ENCODE results near the gene PFN4. TPM values are rescaled to one million over a fixed set of nuclear protein-coding genes. Genes with fewer than 3 reads are reported as not detected.
"Not testable (repeated sequence)": the region's sequence is repeated elsewhere in the genome, so short reads cannot be mapped to it uniquely, and the experiment has no call there.

Gene PFN4
- total and polyA plus RNA-seq, 7 donors = 0.18 to 1.2 (median 0.35) TPM; not detected in 1

GRCh38 chr2:24102677-24103076 lies 20.5 kb downstream of the PFN4 start:
- H3K4me3 ChIP-seq = no peak overlapping the region
- 73 to 88% (median 82%) methylated on average over 1 of the region's 1 CpG for WGBS, 3 donors
- intact Hi-C loops (cut with DNase I) = no loop called here
- no peak for ATAC-seq
- no peak for TF ChIP-seq CTCF (IDR thresholded peaks at IDR 0.05)
- no peak for DNase-seq
- no peaks in the 10 kb centered on the region for H3K9me3 ChIP-seq
- peaks cover 0 to 11% of the 10 kb centered on the region in 2 donors for H3K36me3 ChIP-seq (ENCODE audit: insufficient read depth in 1 of 2, low read depth in 1 of 2)
- no peaks in the 10 kb centered on the region for H3K4me1 ChIP-seq
- H3K27me3 ChIP-seq (ENCODE audit: insufficient read depth in 3 of 3, low read length in 2 of 3) = no peaks in the 10 kb centered on the region
- H3K27ac ChIP-seq = no peak overlapping the region

GRCh38 chr2:24101992-24102391 lies 21.1 kb downstream of the PFN4 start:
- no peak for ATAC-seq
- Histone ChIP-seq H3K36me3 (ENCODE audit: insufficient read depth in 1 of 2, low read depth in 1 of 2) (peaks cover 0 to 11% of the 10 kb centered on the region in 2 donors), H3K4me3 (no peak overlapping the region), H3K9me3 (no peaks in the 10 kb centered on the region), H3K27me3 (ENCODE audit: insufficient read depth in 3 of 3, low read length in 2 of 3) (no peaks in the 10 kb centered on the region), H3K27ac (no peak overlapping the region), H3K4me1 (no peaks in the 10 kb centered on the region)
- 73 to 92% (median 74%) methylated on average over 2 of the region's 2 CpGs for WGBS, 3 donors
- no peak for TF ChIP-seq CTCF (IDR thresholded peaks at IDR 0.05)
- intact Hi-C loops (cut with DNase I) = no loop called here
- no peak for DNase-seq

- H3K27me3 ChIP-seq (ENCODE audit: insufficient read depth in 3 of 3, low read length in 2 of 3); H3K4me1 ChIP-seq: not testable (repeated sequence)
- 92 to 100% (median 92%) methylated on average over 2 of the region's 2 CpGs for WGBS, 3 donors
These were observed 22.4 kb downstream of the PFN4 start for GRCh38 chr2:24100732-24101131.

GRCh38 chr2:24095171-24095677 lies 27.9 kb downstream of the PFN4 start:
- H3K27ac ChIP-seq; H3K27me3 ChIP-seq (ENCODE audit: insufficient read depth in 3 of 3, low read length in 2 of 3); DNase-seq; H3K4me1 ChIP-seq; H3K4me3 ChIP-seq; H3K9me3 ChIP-seq; ATAC-seq; intact Hi-C loops (cut with DNase I): not testable (repeated sequence)
- peaks cover 0 to 25% of the 10 kb centered on the region in 2 donors for H3K36me3 ChIP-seq (ENCODE audit: insufficient read depth in 1 of 2, low read depth in 1 of 2)
- 76 to 83% (median 80%) methylated on average over 17 of the region's 17 CpGs for WGBS, 3 donors

More at GRCh38 chr2:24100732-24101131, 22.4 kb downstream of the PFN4 start:
- H3K9me3 ChIP-seq; H3K27ac ChIP-seq; H3K4me3 ChIP-seq; DNase-seq; ATAC-seq; intact Hi-C loops (cut with DNase I): not testable (repeated sequence)
- H3K36me3 ChIP-seq (ENCODE audit: insufficient read depth in 1 of 2, low read depth in 1 of 2) = peaks cover 0 to 19% of the 10 kb centered on the region in 2 donors

- intact Hi-C loops (cut with DNase I); ATAC-seq; H3K9me3 ChIP-seq; H3K27me3 ChIP-seq (ENCODE audit: insufficient read depth in 3 of 3, low read length in 2 of 3); H3K27ac ChIP-seq; H3K4me3 ChIP-seq; DNase-seq; H3K4me1 ChIP-seq: not testable (repeated sequence)
- 98 to 99% (median 98%) methylated on average over 5 of the region's 5 CpGs for WGBS, 3 donors
- peaks cover 0 to 26% of the 10 kb centered on the region in 2 donors for H3K36me3 ChIP-seq (ENCODE audit: insufficient read depth in 1 of 2, low read depth in 1 of 2)
These were observed 29.9 kb downstream of the PFN4 start for GRCh38 chr2:24093270-24093669.

- intact Hi-C loops (cut with DNase I) = no loop called here
- H3K9me3 ChIP-seq = no peaks in the 10 kb centered on the region
These were observed 34.2 kb downstream of the PFN4 start for GRCh38 chr2:24088821-24089359.

More at GRCh38 chr2:24088821-24089359, 34.2 kb downstream of the PFN4 start:
- Histone ChIP-seq H3K27ac (no peak overlapping the region), H3K4me1 (peaks cover 1% of the 10 kb centered on the region), H3K4me3 (no peak overlapping the region), H3K36me3 (ENCODE audit: insufficient read depth in 1 of 2, low read depth in 1 of 2) (peaks cover 0 to 16% of the 10 kb centered on the region in 2 donors), H3K27me3 (ENCODE audit: insufficient read depth in 3 of 3, low read length in 2 of 3) (no peaks in the 10 kb centered on the region)
- no peak for ATAC-seq
- DNase-seq = no peak
- TF ChIP-seq CTCF (IDR thresholded peaks at IDR 0.05) = no peak
- WGBS, 3 donors = 70 to 88% (median 74%) methylated on average over 2 of the region's 2 CpGs

All from psoas muscle (tissue), 8 donors.